HG02759 (cell line): Measurements from ENCODE around the gene ANKS1B.
"Not testable (repeated sequence)": the region's sequence is repeated elsewhere in the genome, so short reads cannot be mapped to it uniquely, and the experiment has no call there.

ENCODE experiments used
- ATAC-seq: cut with Tn5 transposase; IDR thresholded peaks from one replicate; pipeline ENCODE4 v1.9.1; 2021; ENCODE audit warnings: mild to moderate bottlenecking, moderate library complexity; ENCODE audit not compliant: unreplicated experiment

The ANKS1B gene

DNA sequence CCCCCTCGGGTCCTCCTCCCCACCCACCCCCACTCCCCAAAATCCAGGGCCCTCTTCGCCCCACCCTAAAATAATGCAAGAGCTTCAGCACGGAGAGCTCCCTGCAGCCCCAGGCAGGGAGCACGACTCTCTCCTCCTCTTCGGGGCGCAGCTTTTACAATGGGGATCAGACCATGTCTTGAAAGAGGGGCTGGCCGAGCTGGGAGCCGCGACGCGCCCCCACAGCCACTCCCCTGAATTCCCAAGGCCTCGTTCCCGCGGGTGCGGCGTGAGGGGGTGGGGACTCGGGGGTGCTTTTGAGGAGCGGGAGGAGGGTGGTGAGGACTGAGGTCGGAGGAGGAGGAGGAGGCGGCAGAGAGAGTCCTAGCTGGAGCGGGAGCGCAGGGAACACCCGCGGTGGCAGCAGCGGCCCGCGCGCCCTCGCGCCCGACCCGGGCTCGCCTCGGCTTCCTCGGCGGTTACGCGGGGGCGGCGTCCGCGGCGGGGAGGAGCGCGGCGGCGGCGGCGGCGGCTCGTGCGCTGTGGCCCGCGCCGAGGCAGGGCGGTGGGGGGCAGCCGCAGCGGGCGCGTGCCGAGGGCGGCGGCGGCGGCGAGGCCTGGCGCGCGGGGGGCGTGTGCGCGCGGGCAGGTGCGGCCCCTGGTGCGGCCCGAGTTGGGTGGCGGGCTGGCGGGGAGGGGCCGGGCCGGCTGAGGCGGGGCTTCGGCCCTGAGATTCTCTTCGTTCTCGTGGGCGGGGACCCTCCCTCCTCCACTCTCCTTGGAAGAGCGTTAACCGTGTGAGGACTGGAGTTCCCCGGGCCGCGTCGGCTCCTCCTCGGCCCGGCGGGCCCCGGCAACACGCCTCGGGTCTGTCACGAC lies at the start of gene ANKS1B:
TSS of gene ANKS1B (minus strand) at position 666 of the 858 bp plus-strand sequence. CDS start 699 bp downstream, outside the sequence.
- ATAC-seq, result peak; percentile 80

DNA sequence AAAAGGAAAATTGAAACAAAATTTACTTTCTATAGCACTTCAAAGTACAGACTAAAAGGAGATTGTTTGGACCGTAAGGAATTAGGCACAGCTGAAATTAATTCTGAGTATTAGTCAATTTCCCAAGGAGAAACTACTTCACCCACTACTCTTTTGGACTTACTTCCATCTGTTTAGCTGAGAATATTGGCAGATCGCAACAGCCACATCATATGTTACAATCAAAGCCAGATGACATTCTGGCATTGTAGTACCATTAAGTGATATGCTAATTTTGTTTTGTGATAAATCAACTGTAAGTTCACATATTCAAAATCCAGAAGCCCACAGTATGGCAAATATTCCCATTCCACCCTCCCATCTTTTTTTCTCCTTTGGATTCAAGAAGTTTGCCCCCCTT lies 47.1 kb upstream of the ANKS1B start:
- no peak for ATAC-seq

DNA sequence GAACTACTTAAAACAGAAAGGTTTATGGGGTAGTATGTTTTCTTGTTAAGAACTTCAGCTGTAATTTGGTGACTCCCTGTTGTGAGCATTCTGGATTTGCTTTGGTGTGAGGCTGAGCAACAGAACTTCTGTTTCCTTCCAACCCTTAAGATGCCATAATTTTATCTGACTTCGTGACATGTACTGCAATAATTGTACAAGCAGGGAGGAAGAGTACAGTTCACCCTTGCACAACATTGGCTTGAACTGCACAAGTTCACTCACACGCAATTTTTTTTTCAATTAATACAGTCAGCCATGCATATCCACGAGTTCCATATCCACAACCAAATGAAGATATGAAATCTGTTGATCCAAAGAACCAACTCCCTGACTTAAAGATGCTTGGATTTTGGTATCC lies 42.9 kb upstream of the ANKS1B start:
- no peak for ATAC-seq

DNA sequence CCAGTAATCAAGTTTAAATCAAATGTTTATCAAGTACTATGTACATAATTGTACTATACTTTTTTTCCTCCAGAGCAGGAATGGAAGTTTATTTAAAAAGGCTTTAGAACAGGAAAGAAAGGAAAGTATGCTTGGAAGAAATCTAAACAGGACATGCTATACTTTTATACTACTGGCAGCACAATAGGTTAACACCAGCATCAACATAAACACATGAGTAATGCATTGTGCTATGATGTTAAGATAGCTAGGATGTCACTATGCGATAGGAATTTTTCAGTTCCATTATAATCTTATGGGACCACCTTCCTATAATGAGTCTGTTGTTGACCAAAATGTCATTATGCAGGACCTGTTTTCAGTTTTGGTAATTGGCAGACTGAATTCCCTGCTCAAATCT lies 41.5 kb upstream of the ANKS1B start:
- no peak for ATAC-seq

DNA sequence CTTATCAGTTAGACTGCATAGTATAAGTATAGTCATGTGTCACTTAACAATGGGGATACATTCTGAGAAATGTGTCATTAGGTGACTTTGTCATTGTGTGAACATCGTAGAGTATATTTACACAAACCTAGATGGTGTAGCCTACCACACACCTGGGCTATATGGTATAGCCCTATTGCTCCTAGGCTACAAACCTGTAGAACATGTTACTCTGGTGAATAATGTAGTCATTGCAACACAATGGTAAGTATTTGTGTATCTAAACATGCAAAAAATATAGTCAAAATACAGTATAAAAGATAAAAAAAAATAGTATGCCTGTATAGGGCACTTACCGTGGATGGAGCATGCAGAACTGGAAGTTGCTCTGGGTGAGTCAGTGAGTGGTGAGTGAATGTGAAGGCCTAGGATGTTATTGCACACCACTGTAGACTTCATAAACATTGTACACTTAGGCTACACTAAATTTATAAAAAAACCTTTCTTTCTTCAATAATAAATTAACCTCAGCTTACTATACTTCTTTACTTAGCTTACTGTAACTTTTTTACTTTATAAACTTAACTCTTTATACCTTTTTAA lies 40.3 kb upstream of the ANKS1B start:
- ATAC-seq, result no peak

DNA sequence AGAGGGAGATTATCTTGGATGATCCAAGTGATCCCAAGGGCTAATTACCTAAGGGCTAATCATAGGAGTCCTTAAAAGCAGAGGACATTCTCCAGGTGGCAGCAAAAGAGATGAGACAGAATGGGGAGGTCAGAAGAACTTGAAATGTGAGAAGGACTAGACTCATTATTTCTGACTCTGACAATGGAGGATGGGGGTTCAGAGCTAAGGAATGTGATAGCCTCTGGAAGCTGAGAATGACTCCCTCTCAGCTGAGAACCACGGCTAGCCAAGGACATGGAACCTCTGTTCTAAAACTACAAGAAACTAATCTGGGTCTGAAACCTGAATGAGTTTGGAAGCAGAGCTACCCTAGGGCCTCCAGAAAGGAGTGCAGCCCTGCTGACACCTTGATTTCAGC lies 35.6 kb upstream of the ANKS1B start:
- no peak for ATAC-seq

DNA sequence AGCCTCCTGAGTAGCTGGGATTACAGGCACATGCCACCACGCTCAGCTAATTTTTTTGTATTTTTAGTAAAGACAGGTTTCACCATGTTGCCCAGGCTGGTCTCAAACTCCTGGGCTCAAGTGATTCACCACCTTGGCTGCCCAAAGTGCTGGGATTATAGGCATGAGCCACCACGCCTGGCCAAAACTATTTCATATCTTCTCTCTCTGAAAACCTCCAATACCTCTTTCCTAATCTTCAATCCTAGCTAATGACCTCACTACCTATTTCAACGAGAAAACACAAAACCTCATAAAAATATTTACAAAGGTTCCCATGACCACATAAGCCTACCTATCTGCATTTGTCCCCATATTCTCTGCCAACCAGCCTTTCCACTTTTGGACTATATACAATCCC lies 32.3 kb upstream of the ANKS1B start:
- ATAC-seq, result no peak

DNA sequence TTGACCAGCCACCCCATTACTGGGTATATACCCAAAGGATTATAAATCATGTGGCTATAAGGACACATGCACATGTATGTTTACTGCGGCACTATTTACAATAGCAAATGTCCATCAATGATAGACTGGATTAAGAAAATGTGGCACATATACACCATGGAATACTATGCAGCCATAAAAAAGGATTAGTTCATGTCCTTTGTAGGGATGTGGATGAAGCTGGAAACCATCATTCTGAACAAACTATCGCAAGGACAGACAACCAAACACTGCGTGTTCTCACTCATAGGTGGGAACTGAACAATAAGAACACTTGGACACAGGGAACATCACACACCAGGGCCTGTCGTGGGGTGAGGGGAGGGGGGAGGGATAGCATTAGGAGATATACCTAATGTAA lies 31.6 kb upstream of the ANKS1B start:
- ATAC-seq, result not testable (repeated sequence)

DNA sequence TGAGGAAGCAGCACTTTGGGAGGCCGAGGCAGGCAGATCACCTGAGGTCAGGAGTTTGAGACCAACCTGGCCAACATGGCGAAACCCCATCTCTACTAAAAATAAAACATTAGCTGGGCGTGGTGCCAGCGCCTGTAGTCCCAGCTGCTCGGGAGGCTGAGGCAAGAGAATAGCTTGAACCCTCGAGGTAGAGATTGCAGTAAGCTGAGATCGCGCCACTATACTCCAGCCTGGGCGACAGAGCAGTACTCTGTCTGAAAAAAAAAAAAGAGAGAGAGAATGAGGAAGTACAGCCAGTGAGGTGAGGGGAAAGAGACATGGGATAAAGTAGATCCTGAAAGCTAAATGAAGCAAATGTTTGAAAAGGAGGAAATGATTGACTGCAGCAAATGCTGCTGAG lies 21.1 kb upstream of the ANKS1B start:
- ATAC-seq, result not testable (repeated sequence)

DNA sequence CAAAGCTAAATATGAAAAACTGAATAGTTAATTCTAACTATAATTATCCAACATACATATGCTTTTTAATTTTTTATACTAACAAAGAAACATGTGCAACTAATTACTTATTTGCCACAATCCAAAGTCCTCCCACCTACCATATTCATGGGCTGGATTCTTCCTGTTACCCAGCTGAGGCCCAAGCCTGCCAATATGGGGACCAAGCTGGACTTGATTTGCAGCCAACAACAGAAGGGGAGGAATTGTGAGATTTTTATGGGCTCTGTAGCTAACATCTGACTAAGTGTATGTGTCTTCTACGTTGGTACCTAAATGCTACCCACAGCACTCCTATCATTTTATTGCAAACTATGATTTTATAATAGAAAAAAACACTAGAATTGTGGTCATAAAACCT lies 13.1 kb upstream of the ANKS1B start:
- no peak for ATAC-seq

DNA sequence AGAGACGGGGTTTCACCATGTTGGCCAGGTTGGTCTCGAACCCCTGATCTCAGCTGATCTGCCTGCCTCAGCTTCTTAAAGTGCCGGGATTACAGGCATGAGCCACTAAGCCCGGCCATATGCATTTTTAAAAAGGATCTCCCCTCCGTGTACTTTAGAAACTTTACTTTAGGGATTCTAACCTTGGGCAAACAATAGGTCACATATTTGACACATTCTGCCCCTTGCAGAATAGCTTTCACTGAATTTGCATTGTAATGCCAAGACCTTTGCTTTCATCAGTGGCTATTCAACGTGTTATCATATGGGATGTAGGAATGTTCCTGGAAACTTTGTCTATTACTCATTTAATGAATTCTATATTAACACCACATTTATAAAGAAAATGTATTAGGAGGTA lies 11.4 kb upstream of the ANKS1B start:
- no peak for ATAC-seq

DNA sequence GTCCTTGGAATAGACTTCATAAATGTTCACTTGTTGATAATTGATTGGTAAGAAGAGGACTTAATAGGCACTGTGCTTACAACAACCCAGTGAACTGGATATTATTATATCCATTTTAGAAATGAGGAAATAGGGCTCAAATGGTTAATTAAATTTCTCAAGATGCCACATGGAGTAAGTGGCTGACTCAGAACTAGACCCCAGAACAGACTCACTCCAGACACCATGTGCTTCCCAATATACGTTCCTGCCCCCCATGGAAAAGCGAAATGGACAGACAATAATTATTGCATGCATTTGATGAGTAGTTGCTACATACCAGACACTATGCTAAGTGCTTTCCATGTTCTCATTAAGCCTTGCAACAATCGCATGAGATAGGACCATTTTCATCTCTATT lies 895 bp upstream of the ANKS1B start:
- no peak for ATAC-seq

DNA sequence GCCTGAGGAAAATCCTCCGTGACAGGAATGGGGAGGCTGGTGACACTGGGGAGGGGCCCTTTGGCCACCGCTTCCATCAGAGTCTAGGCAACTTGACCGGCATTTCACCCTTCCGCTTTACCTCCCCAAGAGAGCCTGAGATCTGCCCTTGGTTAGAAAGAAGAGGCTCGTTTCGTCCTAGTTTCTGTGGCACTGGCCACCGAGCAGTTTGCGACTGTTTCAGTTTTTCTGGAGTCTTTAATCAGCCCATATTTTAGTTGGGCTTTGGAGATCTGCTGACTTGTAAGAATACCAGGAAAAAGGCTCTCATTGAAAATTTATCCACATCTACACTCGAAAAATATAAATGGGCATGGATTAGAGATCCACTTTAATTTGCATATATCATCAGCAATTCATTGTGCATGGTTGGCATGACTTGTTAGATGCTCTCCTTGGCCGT lies 414 bp upstream of the ANKS1B start:
- no peak for ATAC-seq

DNA sequence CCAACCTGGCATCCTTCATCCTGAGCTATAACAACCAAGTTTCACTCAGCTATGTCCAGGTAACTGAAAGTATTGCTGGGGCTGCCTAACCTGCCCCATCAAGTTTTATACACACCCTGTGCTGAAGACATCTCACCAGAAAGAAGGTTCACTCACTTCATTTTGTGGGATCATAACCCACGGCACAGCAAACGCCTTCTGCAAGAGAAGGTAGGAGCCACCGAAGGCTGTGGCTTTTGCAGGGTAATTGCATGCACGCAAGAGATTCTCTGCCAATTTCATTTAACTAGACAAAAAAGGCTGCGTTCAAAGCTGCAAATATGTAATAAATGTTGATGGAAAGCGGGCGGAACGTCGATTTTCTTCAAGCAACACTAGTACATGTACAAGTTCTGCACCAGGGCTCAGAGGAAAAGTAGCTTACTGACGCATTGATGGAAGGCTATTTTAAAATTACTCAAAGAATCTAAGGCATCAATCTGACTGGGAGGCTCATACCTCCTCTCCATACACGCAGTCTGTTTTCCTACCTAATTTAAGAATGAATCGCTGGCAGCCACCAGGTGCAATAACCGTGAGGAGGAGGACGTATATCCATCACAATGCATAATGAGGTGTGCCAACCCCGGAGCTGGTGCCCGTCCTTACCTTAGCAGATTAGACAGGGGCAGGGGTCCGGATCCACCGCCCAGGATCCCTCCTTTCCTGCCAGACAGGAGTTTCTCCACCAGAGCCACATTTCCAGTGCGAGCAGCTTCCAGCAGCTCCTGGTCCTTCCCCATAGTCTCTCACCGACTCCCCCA lies 1.1 kb downstream of the ANKS1B start:
- ATAC-seq, result no peak

DNA sequence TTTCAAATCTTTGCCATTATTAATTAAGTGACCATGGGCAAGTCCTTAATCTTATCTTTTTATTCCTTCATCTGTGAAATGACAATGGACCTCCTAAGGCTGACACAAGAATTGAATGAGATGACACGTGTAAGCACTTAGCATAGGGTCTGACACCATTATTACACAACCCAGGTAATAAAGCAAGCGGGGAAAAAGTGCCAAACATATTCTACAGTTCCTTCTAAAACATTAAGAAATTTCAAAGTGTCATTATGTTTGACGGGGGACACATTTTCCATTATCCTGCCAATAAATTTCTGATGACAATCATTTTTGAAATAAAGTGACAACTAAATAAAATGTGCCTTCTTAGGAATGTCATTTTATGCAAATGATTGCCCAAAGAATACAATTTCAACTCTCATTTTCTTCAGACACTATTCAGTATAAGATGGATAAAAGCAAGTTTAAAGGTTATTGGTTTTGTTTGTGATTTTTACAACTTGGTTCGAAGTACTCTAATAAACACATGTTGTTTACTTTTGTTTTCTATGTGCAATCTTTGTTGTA lies 3.0 kb downstream of the ANKS1B start:
- no peak for ATAC-seq

DNA sequence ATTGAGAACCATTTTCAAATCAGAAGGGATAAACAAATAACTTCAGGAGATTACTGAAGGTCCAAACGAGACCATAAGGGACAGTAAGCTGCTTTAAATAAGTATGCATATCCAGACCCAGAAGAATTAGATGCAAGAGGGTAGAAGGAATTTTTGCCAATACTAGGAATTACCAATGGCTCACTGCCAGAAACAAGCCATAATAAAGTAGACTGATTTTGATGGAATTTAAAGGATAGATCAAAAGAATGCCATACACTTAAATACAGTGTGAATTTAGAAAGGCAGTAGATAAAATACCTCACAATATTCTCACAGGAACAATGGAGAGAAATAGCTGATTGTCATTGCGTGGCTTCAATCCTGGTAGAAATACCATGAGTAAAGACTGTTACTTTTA lies 5.3 kb downstream of the ANKS1B start:
- ATAC-seq, result no peak

DNA sequence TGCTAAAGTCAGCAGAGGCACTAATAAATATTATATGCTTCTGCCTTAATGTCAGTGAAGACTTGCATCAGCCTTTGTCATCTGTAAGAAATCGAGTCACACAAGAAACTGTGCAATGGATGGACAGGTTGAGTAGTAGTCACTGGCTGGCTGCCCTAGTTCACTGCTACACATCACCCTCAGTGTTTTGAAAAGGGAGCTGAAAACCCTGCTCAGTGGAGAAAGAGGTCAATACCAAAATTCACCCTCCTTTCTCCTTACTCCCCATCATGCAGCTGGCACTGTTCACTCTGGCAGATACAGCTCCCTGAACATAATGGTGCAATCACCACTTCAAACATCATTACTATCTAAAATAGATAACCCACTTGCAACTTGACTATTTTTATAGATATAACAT lies 6.6 kb downstream of the ANKS1B start:
- no peak for ATAC-seq

DNA sequence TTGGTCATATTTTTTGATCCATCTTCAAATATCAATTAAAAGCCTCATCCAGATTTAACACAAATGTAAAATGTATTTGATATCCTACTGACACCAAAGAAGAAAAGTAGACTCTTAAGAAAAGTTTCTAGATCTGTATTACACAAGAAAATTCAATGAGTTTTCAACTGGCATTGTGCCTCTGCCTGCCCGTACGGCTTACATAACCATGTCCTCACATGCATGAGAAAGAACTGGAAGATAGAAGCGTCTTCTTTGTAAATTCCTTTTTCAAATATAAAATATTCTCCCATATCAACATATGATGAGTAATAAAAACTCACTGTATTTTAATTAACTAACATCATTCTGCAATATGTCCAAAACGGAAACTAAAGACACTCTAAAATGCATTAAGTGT lies 7.2 kb downstream of the ANKS1B start:
- ATAC-seq, result no peak

DNA sequence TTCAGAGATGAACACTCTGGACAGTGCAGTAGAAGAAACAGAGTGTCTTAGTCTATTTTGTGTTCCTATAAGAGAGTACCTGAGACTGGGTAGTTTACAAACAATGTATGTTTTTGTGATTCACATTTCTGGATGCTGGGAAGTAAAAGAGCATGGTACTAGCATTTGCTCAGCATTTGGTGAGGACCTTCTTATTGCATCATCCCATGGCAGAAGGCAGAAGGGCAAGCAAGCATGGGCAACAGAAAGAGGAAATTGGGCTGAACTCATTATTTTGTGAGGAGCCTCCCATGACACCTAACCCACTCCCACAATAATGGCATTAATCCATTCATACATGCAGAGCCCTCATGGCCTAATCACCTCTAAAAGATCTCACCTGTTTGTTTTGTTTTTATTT lies 8.0 kb downstream of the ANKS1B start:
- ATAC-seq, result no peak

DNA sequence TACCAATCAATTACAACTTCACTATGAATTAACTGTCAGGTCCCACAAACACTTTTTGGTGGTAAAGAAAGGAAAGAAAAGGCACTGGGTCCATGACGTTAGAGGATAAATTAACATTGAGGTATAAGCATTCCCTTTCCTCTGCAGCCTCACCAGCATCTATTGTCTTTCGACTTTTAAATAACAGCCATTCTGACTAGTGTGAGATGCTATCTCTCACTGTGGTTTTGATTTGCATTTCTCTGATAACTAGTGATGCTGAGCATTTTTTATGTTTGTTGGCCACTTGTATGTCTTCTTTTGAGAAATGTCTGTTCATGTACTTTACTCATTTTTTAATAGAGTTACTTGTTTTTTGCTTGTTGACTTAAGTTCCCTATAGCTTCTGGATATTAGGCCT lies 9.4 kb downstream of the ANKS1B start:
- ATAC-seq, result no peak

DNA sequence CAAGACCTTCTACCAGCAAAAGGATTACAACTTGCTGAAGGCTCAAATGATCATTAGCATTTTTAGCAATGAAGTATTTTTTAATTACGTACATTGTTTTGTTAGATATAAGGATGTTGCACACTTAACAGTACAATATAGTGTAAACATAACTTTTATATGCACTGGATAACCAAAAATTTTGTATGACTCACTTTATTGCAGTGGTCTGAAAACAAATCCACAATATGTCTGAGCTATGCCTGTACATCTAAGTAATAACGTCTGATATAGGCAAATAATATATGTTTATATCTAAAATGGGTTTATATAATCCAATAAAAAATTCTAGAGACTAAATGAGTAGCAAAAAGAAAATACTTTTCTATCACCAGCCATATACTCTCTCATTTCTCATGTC lies 10.6 kb downstream of the ANKS1B start:
- ATAC-seq, result no peak
